ENCODE results near the gene SLC8A1. TPM values are rescaled to one million over a fixed set of nuclear protein-coding genes. Genes with fewer than 3 reads are reported as not detected.

SLC8A1 gene
- total RNA-seq, 1 experiment from 2014 or later = 1.6 TPM

- Mint-ChIP-seq H3K4me1 (ENCODE audit: insufficient read depth, unreplicated experiment) (no peaks in the 10 kb centered on the region), H3K4me3 (ENCODE audit: unreplicated experiment) (no peak overlapping the region), H3K27ac (ENCODE audit: low read depth, unreplicated experiment) (no peak overlapping the region), H3K9me3 (ENCODE audit: unreplicated experiment) (no peaks in the 10 kb centered on the region), H3K36me3 (ENCODE audit: insufficient read depth, unreplicated experiment) (no peaks in the 10 kb centered on the region), H3K27me3 (ENCODE audit: insufficient read depth, unreplicated experiment) (no peaks in the 10 kb centered on the region)
- ChIA-PET POLR2A (no interaction called here), CTCF (no interaction called here)
- intact Hi-C loops (cut with micrococcal nuclease) = no loop called here
- BruUV-seq (replicated peaks) = no TSS peak
- no peak for TF ChIP-seq CTCF (IDR thresholded peaks at IDR 0.05; ENCODE audit: unreplicated experiment)
- DNase-seq (ENCODE audit: unreplicated experiment) = no peak
Measured at GRCh38 chr2:40299781-40300180, 152.1 kb downstream of the SLC8A1 start.

- no peaks in the 10 kb centered on the region for H3K27me3 Mint-ChIP-seq (ENCODE audit: insufficient read depth, unreplicated experiment)
- TF ChIP-seq CTCF (IDR thresholded peaks at IDR 0.05; ENCODE audit: unreplicated experiment) = no peak
- no TSS peak for BruUV-seq (replicated peaks)
- no peak for DNase-seq (ENCODE audit: unreplicated experiment)
- no peak overlapping the region for H3K4me3 Mint-ChIP-seq (ENCODE audit: unreplicated experiment)
- no peaks in the 10 kb centered on the region for H3K36me3 Mint-ChIP-seq (ENCODE audit: insufficient read depth, unreplicated experiment)
- no peak overlapping the region for H3K27ac Mint-ChIP-seq (ENCODE audit: low read depth, unreplicated experiment)
- intact Hi-C loops (cut with micrococcal nuclease) = no loop called here
- H3K9me3 Mint-ChIP-seq (ENCODE audit: unreplicated experiment) = no peaks in the 10 kb centered on the region
- ChIA-PET POLR2A (no interaction called here), CTCF (no interaction called here)
- no peaks in the 10 kb centered on the region for H3K4me1 Mint-ChIP-seq (ENCODE audit: insufficient read depth, unreplicated experiment)
Measured at GRCh38 chr2:40299173-40299572, 152.7 kb downstream of the SLC8A1 start.

GRCh38 chr2:40298026-40298425 is 153.9 kb downstream of the SLC8A1 start:
- no peak for DNase-seq (ENCODE audit: unreplicated experiment)
- H3K27ac Mint-ChIP-seq (ENCODE audit: low read depth, unreplicated experiment) = no peak overlapping the region
- H3K9me3 Mint-ChIP-seq (ENCODE audit: unreplicated experiment) = no peaks in the 10 kb centered on the region
- H3K36me3 Mint-ChIP-seq (ENCODE audit: insufficient read depth, unreplicated experiment) = no peaks in the 10 kb centered on the region
- no peak for TF ChIP-seq CTCF (IDR thresholded peaks at IDR 0.05; ENCODE audit: unreplicated experiment)
- ChIA-PET POLR2A (no interaction called here), CTCF (interaction anchor here (0.6 kb wide), 2 partner anchors 28 to 240 kb away, joined by 3 to 4 read pairs; no protein-coding TSS in a partner anchor)
- H3K27me3 Mint-ChIP-seq (ENCODE audit: insufficient read depth, unreplicated experiment) = no peaks in the 10 kb centered on the region
- intact Hi-C loops (cut with micrococcal nuclease) = no loop called here
- no peaks in the 10 kb centered on the region for H3K4me1 Mint-ChIP-seq (ENCODE audit: insufficient read depth, unreplicated experiment)
- no TSS peak for BruUV-seq (replicated peaks)
- H3K4me3 Mint-ChIP-seq (ENCODE audit: unreplicated experiment) = no peak overlapping the region

- no peaks in the 10 kb centered on the region for H3K4me1 Mint-ChIP-seq (ENCODE audit: insufficient read depth, unreplicated experiment)
- no peak overlapping the region for H3K27ac Mint-ChIP-seq (ENCODE audit: low read depth, unreplicated experiment)
- ChIA-PET POLR2A (no interaction called here), CTCF (no interaction called here)
- BruUV-seq (replicated peaks) = no TSS peak
- H3K9me3 Mint-ChIP-seq (ENCODE audit: unreplicated experiment) = no peaks in the 10 kb centered on the region
- no peaks in the 10 kb centered on the region for H3K27me3 Mint-ChIP-seq (ENCODE audit: insufficient read depth, unreplicated experiment)
- no peak for TF ChIP-seq CTCF (IDR thresholded peaks at IDR 0.05; ENCODE audit: unreplicated experiment)
- DNase-seq (ENCODE audit: unreplicated experiment) = no peak
- no peak overlapping the region for H3K4me3 Mint-ChIP-seq (ENCODE audit: unreplicated experiment)
- no peaks in the 10 kb centered on the region for H3K36me3 Mint-ChIP-seq (ENCODE audit: insufficient read depth, unreplicated experiment)
- intact Hi-C loops (cut with micrococcal nuclease) = no loop called here
Measured at GRCh38 chr2:40292291-40292690, 159.6 kb downstream of the SLC8A1 start.
